MM.1S (cell line): ENCODE results near the gene HEPACAM.

Experiments
- CTCF ChIP-seq: fragments of 300-600 bp; sonication (generic); IDR thresholded peaks from 2 replicates; pipeline ENCODE4 v1.5.1; 2016; ENCODE audit warnings: antibody characterized with exemption, low read length, mixed read lengths
- EZH2 ChIP-seq: fragments of 300-600 bp; sonication (generic); optimal IDR thresholded peaks from 2 replicates; pipeline ENCODE3; 2017; ENCODE audit warnings: low read depth, mild to moderate bottlenecking, antibody characterized with exemption, low read length, mixed read lengths
- EZH2phosphoT487 ChIP-seq: fragments of 300-600 bp; sonication (generic); IDR thresholded peaks from 2 replicates; pipeline ENCODE4 v1.6.1; 2018; ENCODE audit warnings: antibody characterized with exemption, low read length

GRCh38 chr11:124941703-124942102 lies 5.9 kb upstream of the HEPACAM start:
- TF ChIP-seq CTCF (no peak), EZH2phosphoT487 (no peak), EZH2 (no peak)
